H1 (cell line): ENCODE results near the gene PDE4B. TPM values are rescaled to one million over a fixed set of nuclear protein-coding genes. Genes with fewer than 3 reads are reported as not detected.

ENCODE experiments used
- CTCF ChIA-PET: fragments of 300-600 bp; sonication (Branson Sonifier 250); formaldehyde crosslinking; loops from one replicate; lab custom pipeline; 2021; ENCODE audit not compliant: partially characterized antibody; lab: Charles Lee
- POLR2A ChIA-PET: fragments of 300-600 bp; sonication (Branson Sonifier 250); formaldehyde crosslinking; loops from one replicate; lab custom pipeline; 2021; ENCODE audit warnings: inconsistent platforms; ENCODE audit not compliant: partially characterized antibody; lab: Charles Lee
- DNase-seq, 2 experiments: peaks; one replicate each; pipeline versions ENCODE4 v3.0.0 to v3.0.0-alpha.2; 2010 to 2022; ENCODE audit warnings: low spot score in 2 of 2, low read depth in 1 of 2, mixed read lengths in 1 of 2
- FAIRE-seq: peaks from 2 replicates; lab custom pipeline; 2011; peaks lifted over from hg19 to GRCh38; lab: Jason Lieb, UNC
- H2AFZ ChIP-seq: 2 replicates; pipeline ENCODE4 v1.8.1; 2012; ENCODE audit warnings: low read length, inconsistent platforms
- H2AK5ac ChIP-seq: 2 replicates; pipeline ENCODE4 v1.6.1; 2013; ENCODE audit warnings: low read depth, low read length
- H2BK120ac ChIP-seq: replicated peaks from 2 replicates; pipeline ENCODE3; 2013; ENCODE audit warnings: low read depth, low read length, inconsistent platforms
- H2BK12ac ChIP-seq: 2 replicates; pipeline ENCODE4 v1.6.1; 2013; ENCODE audit warnings: low read depth, low read length
- H2BK15ac ChIP-seq: 2 replicates; pipeline ENCODE4 v1.6.1; 2013; ENCODE audit warnings: low read length
- H2BK20ac ChIP-seq: 2 replicates; pipeline ENCODE4 v1.6.1; 2013; ENCODE audit warnings: low read length
- H2BK5ac ChIP-seq: 2 replicates; pipeline ENCODE4 v1.6.1; 2013; ENCODE audit warnings: low read depth, low read length
- H3K14ac ChIP-seq: 2 replicates; pipeline ENCODE4 v1.6.1; 2013; ENCODE audit warnings: inconsistent platforms; ENCODE audit not compliant: insufficient read length
- H3K18ac ChIP-seq: 2 replicates; pipeline ENCODE4 v1.6.1; 2013; ENCODE audit warnings: low read length; ENCODE audit errors: extremely low read depth
- H3K23ac ChIP-seq: 2 replicates; pipeline ENCODE4 v1.6.1; 2013; ENCODE audit warnings: inconsistent platforms; ENCODE audit not compliant: insufficient read length
- H3K23me2 ChIP-seq: 2 replicates; pipeline ENCODE4 v1.6.1; 2013; ENCODE audit warnings: low read depth, low read length
- H3K27ac ChIP-seq: 2 replicates; pipeline ENCODE4 v1.6.1; 2011; ENCODE audit warnings: low read depth, low read length, inconsistent platforms
- H3K27me3 ChIP-seq, 4 experiments: replicated peaks in 1 of 4; 1 replicate in 1 of 4; 2 replicates in 3 of 4; pipeline versions ENCODE4 v1.6.1 to v1.8.1; 2011 to 2013; ENCODE audit warnings: low read length in 3 of 4, mild to moderate bottlenecking in 3 of 4, inconsistent platforms in 2 of 4, mixed read lengths in 2 of 4, moderate library complexity in 1 of 4; ENCODE audit not compliant: control insufficient read depth in 3 of 4, insufficient read depth in 3 of 4; ENCODE audit errors: extremely low read depth in 1 of 4
- H3K36me3 ChIP-seq, 4 experiments: 2 replicates each; pipeline versions ENCODE4 v1.6.1 to v1.8.1; 2011 to 2013; ENCODE audit warnings: mild to moderate bottlenecking in 4 of 4, low read length in 3 of 4, moderate library complexity in 2 of 4, control low read depth in 1 of 4, inconsistent platforms in 1 of 4; ENCODE audit not compliant: insufficient read depth in 4 of 4, control insufficient read depth in 2 of 4
- H3K4ac ChIP-seq: replicated peaks from 2 replicates; pipeline ENCODE3; 2013; ENCODE audit warnings: low read length, low read depth, mixed read lengths, inconsistent platforms; ENCODE audit not compliant: insufficient read length
- H3K4me1 ChIP-seq, 4 experiments: replicated peaks in 1 of 4; 1 replicate in 1 of 4; 2 replicates in 3 of 4; pipeline versions ENCODE4 v1.6.1 to v1.8.1; 2011 to 2013; ENCODE audit warnings: low read length in 3 of 4, inconsistent platforms in 2 of 4, mixed read lengths in 1 of 4; ENCODE audit not compliant: insufficient read depth in 4 of 4, control insufficient read depth in 3 of 4
- H3K4me2 ChIP-seq, 2 experiments: 2 replicates each; pipeline versions ENCODE4 v1.6.1 to v1.8.1; 2011 to 2013; ENCODE audit warnings: low read depth in 2 of 2, low read length in 2 of 2, control low read depth in 1 of 2, inconsistent platforms in 1 of 2, mild to moderate bottlenecking in 1 of 2; ENCODE audit not compliant: insufficient read depth in 1 of 2
- H3K4me3 ChIP-seq, 4 experiments: fragments of 200-600, 300-600 bp in 1 of 4; sonication (generic), shearing (Covaris generic), sonication (Bioruptor Twin) in 1 of 4; 2 replicates each; pipeline versions ENCODE4 v1.5.1 to v1.8.1; 2011 to 2016; ENCODE audit warnings: low read length in 4 of 4, low read depth in 3 of 4, control low read depth in 2 of 4, inconsistent platforms in 2 of 4, mild to moderate bottlenecking in 2 of 4, mixed read lengths in 1 of 4, moderate library complexity in 1 of 4; ENCODE audit not compliant: insufficient read depth in 2 of 4; ENCODE audit errors: extremely low read depth in 1 of 4
- H3K56ac ChIP-seq: replicated peaks from 2 replicates; pipeline ENCODE3; 2013; ENCODE audit warnings: low read depth, mild to moderate bottlenecking, mixed read lengths, low read length, inconsistent platforms; ENCODE audit not compliant: insufficient read length
- H3K79me1 ChIP-seq: 2 replicates; pipeline ENCODE4 v1.6.1; 2013; ENCODE audit warnings: low read depth, low read length, control low read depth
- H3K79me2 ChIP-seq, 2 experiments: 2 replicates each; pipeline versions ENCODE4 v1.6.1 to v1.8.1; 2012 to 2013; ENCODE audit warnings: low read length in 2 of 2, mild to moderate bottlenecking in 2 of 2, inconsistent platforms in 1 of 2; ENCODE audit not compliant: insufficient read depth in 2 of 2, control insufficient read depth in 1 of 2
- H3K9ac ChIP-seq, 4 experiments: replicated peaks in 1 of 4; 1 replicate in 1 of 4; 2 replicates in 3 of 4; pipeline versions ENCODE4 v1.6.1 to v1.8.1; 2011 to 2013; ENCODE audit warnings: low read depth in 3 of 4, low read length in 3 of 4, control low read depth in 2 of 4, mild to moderate bottlenecking in 2 of 4, moderate library complexity in 2 of 4, inconsistent platforms in 1 of 4; ENCODE audit errors: extremely low read depth in 1 of 4
- H3K9me3 ChIP-seq, 2 experiments: 2 replicates each; pipeline versions ENCODE4 v1.6.1 to v1.8.1; 2012 to 2013; ENCODE audit warnings: mild to moderate bottlenecking in 2 of 2, moderate library complexity in 2 of 2, control low read depth in 1 of 2, inconsistent platforms in 1 of 2, low read depth in 1 of 2, low read length in 1 of 2, mixed read lengths in 1 of 2; ENCODE audit not compliant: insufficient read depth in 2 of 2
- H4K20me1 ChIP-seq, 2 experiments: replicated peaks in 1 of 2; 2 replicates each; pipeline versions ENCODE3 to v1.8.1; 2011 to 2013; ENCODE audit warnings: inconsistent platforms in 2 of 2, low read length in 2 of 2, mild to moderate bottlenecking in 1 of 2; ENCODE audit not compliant: insufficient read depth in 2 of 2, control insufficient read depth in 1 of 2
- H4K5ac ChIP-seq: 2 replicates; pipeline ENCODE4 v1.6.1; 2013; ENCODE audit warnings: low read length, low read depth, mixed read lengths, inconsistent platforms; ENCODE audit not compliant: insufficient read length
- H4K8ac ChIP-seq: 2 replicates; pipeline ENCODE4 v1.8.0; 2013; ENCODE audit warnings: mild to moderate bottlenecking, moderate library complexity, low read length, inconsistent platforms; ENCODE audit not compliant: insufficient read depth; ENCODE audit errors: extremely low read depth
- H4K91ac ChIP-seq: replicated peaks from 2 replicates; pipeline ENCODE3; 2013; ENCODE audit warnings: low read length, mixed read lengths, inconsistent platforms; ENCODE audit not compliant: insufficient read length
- BCL11A ChIP-seq, 2 experiments: IDR thresholded peaks; one replicate each; pipeline ENCODE4 v1.6.1; 2011; ENCODE audit warnings: low read depth in 2 of 2, low read length in 2 of 2, mild to moderate bottlenecking in 2 of 2
- BRCA1 ChIP-seq: IDR thresholded peaks from 2 replicates; pipeline ENCODE4 v1.6.1; 2012; ENCODE audit warnings: low read depth, low read length, improper control_type of control experiment
- CHD1 ChIP-seq: IDR thresholded peaks from 2 replicates; pipeline ENCODE4 v1.6.1; 2012; ENCODE audit warnings: low read depth, low read length, improper control_type of control experiment
- EZH2 ChIP-seq: fragments of 200-600 bp; sonication (generic); IDR thresholded peaks from 2 replicates; pipeline ENCODE4 v1.7.1; 2012; ENCODE audit warnings: low read depth, mild to moderate bottlenecking, moderate library complexity, low read length, inconsistent platforms; ENCODE audit not compliant: severe bottlenecking
- HDAC6 ChIP-seq: IDR thresholded peaks from one replicate; pipeline ENCODE4 v1.7.1; 2012; ENCODE audit warnings: low read depth, mild to moderate bottlenecking, inconsistent platforms, low read length, moderate library complexity
- NANOG ChIP-seq: IDR thresholded peaks from 2 replicates; pipeline ENCODE4 v1.6.1; 2011; ENCODE audit warnings: low read length, low read depth, mild to moderate bottlenecking, inconsistent platforms; ENCODE audit not compliant: insufficient read depth, poor library complexity, severe bottlenecking
- PHF8 ChIP-seq: fragments of 200-600 bp; sonication (generic); conservative IDR thresholded peaks from 2 replicates; pipeline ENCODE4 v1.7.1; 2012; ENCODE audit warnings: low read depth, mild to moderate bottlenecking, inconsistent platforms, low read length, moderate library complexity
- POU5F1 ChIP-seq: IDR thresholded peaks from 2 replicates; pipeline ENCODE4 v1.6.1; 2011; ENCODE audit warnings: low read depth, mild to moderate bottlenecking, low read length, moderate library complexity
- SIN3A ChIP-seq, 2 experiments: IDR thresholded peaks in 1 of 2; conservative IDR thresholded peaks in 1 of 2; 2 replicates each; pipeline ENCODE4 v1.6.1; 2011 to 2012; ENCODE audit warnings: low read length in 2 of 2, improper control_type of control experiment in 1 of 2, low read depth in 1 of 2, mild to moderate bottlenecking in 1 of 2
- SIRT6 ChIP-seq: IDR thresholded peaks from one replicate; pipeline ENCODE4 v1.7.1; 2012; ENCODE audit warnings: low read length, inconsistent platforms
- SP2 ChIP-seq: IDR thresholded peaks from 2 replicates; pipeline ENCODE4 v1.6.1; 2012; ENCODE audit warnings: mild to moderate bottlenecking, low read length, inconsistent platforms
- TAF7 ChIP-seq: optimal IDR thresholded peaks from 2 replicates; pipeline ENCODE3; 2011; ENCODE audit warnings: low read depth, mild to moderate bottlenecking, inconsistent platforms, low read length, moderate library complexity, borderline replicate concordance
- TEAD4 ChIP-seq: IDR thresholded peaks from 2 replicates; pipeline ENCODE4 v1.6.1; 2012; ENCODE audit warnings: low read depth, low read length, inconsistent platforms, mixed read lengths
- USF2 ChIP-seq: IDR thresholded peaks from 2 replicates; pipeline ENCODE4 v1.6.1; 2011; ENCODE audit warnings: low read length, improper control_type of control experiment
- WGBS, 2 experiments: shearing (Covaris generic) in 1 of 2; methylation state at CpG; one replicate each; pipeline versions ENCODE4 v1.1.6 to v1.1.7; 2013 to 2015; ENCODE audit warnings: low lambda C conversion rate in 2 of 2, mixed read lengths in 2 of 2, inconsistent platforms in 1 of 2, low coverage in 1 of 2, missing lambda C conversion rate in 1 of 2; ENCODE audit not compliant: insufficient replicate concordance in 2 of 2, insufficient coverage in 1 of 2, insufficient read length in 1 of 2; ENCODE audit errors: extremely low coverage in 1 of 2, missing lambda C conversion rate in 1 of 2; 5-methylcytosine and 5-hydroxymethylcytosine counted together
- polyA plus RNA-seq, 7 experiments: library from polyadenylated mRNA; depleted of rRNA in 3 of 7; stranded (reverse) in 5 of 7; unstranded in 2 of 7; fragments of >200 nt in 5 of 7; fragments of 200-250 nt in 2 of 7; gene quantifications; 1 replicate in 5 of 7; 2 replicates in 1 of 7; 4 replicates in 1 of 7; pipeline versions ENCODE4 v1.2.1 to v1.2.3, GENCODE V29; 2011 to 2013; ENCODE audit warnings: missing spikeins in 2 of 7, mixed read lengths in 2 of 7
- total RNA-seq: library from RNA; stranded (reverse); fragmentation: NEBNext Ultra II Directional; extraction: Animal tissue kit (Norgen Biotek cat#: 25700); gene quantifications from 2 replicates; pipeline ENCODE4 v1.2.1, GENCODE V29; 2021

PDE4B gene
- total and polyA plus RNA-seq, 2 of the 8 experiments (the other 6 are each of a cell fraction or from before 2014, with no cell fraction given): 5.0 to 15.1 TPM

GRCh38 chr1:66413838-66414175, 621.1 kb downstream of the PDE4B start:
- FAIRE-seq: no peak
- Histone ChIP-seq H3K27ac (no peak overlapping the region), H4K20me1 (no peaks in the 10 kb centered on the region), H4K8ac (no peak overlapping the region), H2AFZ (no peak overlapping the region), H3K56ac (no peak overlapping the region), H2AK5ac (no peak overlapping the region), H3K36me3 (no peaks in the 10 kb centered on the region), H3K4me3 (no peak overlapping the region), H3K4me2 (no peak overlapping the region), H2BK12ac (no peak overlapping the region), H3K23ac (no peak overlapping the region), H3K4ac (no peak overlapping the region), H2BK5ac (no peak overlapping the region), H3K23me2 (no peaks in the 10 kb centered on the region), H3K4me1 (no peaks in the 10 kb centered on the region), H3K79me1 (no peaks in the 10 kb centered on the region), H4K91ac (no peak overlapping the region), H3K9me3 (peaks cover 13 to 18% of the 10 kb centered on the region in 2 experiments), H3K9ac (no peak overlapping the region), H2BK120ac (no peak overlapping the region), H2BK20ac (no peak overlapping the region), H3K27me3 (no peaks in the 10 kb centered on the region), H3K18ac (no peak overlapping the region), H2BK15ac (no peak overlapping the region), H3K79me2 (no peaks in the 10 kb centered on the region), H4K5ac (no peak overlapping the region), H3K14ac (no peak overlapping the region)
- ChIA-PET POLR2A (no interaction called here), CTCF (interaction anchor here (1.6 kb wide), 1 partner anchor 22 kb away, joined by 3 read pairs; no protein-coding TSS in a partner anchor)
- no peak for DNase-seq
- 96% methylated on average over 3 of the region's 3 CpGs; no CpG with 5 or more reads in 1 of the 2 experiments for WGBS, 2 experiments
- TF ChIP-seq SP2 (no peak), POU5F1 (no peak), SIN3A (conservative IDR thresholded peaks at IDR 0.05 in 1 of 2, IDR thresholded peaks at IDR 0.05 in 1 of 2; ENCODE audit: low read depth in 1 of 2, low read length in 2 of 2) (no peak), PHF8 (no peak), EZH2 (no peak), NANOG (no peak), TAF7 (no peak), TEAD4 (no peak), USF2 (no peak), BCL11A (IDR thresholded peaks at IDR 0.05; ENCODE audit: low read depth in 2 of 2, low read length in 2 of 2) (no peak), CHD1 (no peak), BRCA1 (no peak), SIRT6 (no peak), HDAC6 (no peak)
